Fibroblast of lung (primary cell): ENCODE data around the gene NANS. TPM values are rescaled to one million over a fixed set of nuclear protein-coding genes. Genes with fewer than 3 reads are reported as not detected.
A peak's percentile ranks its signal among the peaks of the same experiment; 100 is the strongest.
"Not testable (repeated sequence)": the region's sequence is repeated elsewhere in the genome, so short reads cannot be mapped to it uniquely, and the experiment has no call there.

Experiments used
- DNase-seq, 2 donors: peaks; one replicate each; pipeline versions ENCODE4 v3.0.0 to v3.0.0-alpha.2; 2010; ENCODE audit warnings: low read depth in 2 of 2
- H2AFZ ChIP-seq: 2 replicates; pipeline ENCODE4 v1.5.1; 2012; ENCODE audit warnings: low read length, control low read depth, inconsistent platforms
- H3K27ac ChIP-seq: 2 replicates; pipeline ENCODE4 v1.5.1; 2011; ENCODE audit warnings: low read length, control low read depth; ENCODE audit not compliant: insufficient read depth
- H3K27me3 ChIP-seq: 2 replicates; pipeline ENCODE4 v1.5.1; 2011; ENCODE audit warnings: mild to moderate bottlenecking, low read length; ENCODE audit not compliant: control insufficient read depth, insufficient read depth
- H3K36me3 ChIP-seq: 2 replicates; pipeline ENCODE4 v1.5.1; 2011; ENCODE audit warnings: low read length; ENCODE audit not compliant: control insufficient read depth, insufficient read depth
- H3K4me1 ChIP-seq: 2 replicates; pipeline ENCODE4 v1.5.1; 2011; ENCODE audit warnings: low read length; ENCODE audit not compliant: control insufficient read depth, insufficient read depth; ENCODE audit errors: extremely low read depth
- H3K4me2 ChIP-seq: 2 replicates; pipeline ENCODE4 v1.5.1; 2011; ENCODE audit warnings: low read length, control low read depth; ENCODE audit not compliant: insufficient read depth; ENCODE audit errors: extremely low read depth
- H3K4me3 ChIP-seq, 4 experiments: fragments of 200-600 bp in 1 of 4; sonication (generic) in 1 of 4; replicated peaks in 1 of 4; 2 replicates each; pipeline ENCODE4 v1.5.1; 2011 to 2016; ENCODE audit warnings: low read length in 4 of 4, low read depth in 3 of 4, mild to moderate bottlenecking in 3 of 4, control low read depth in 2 of 4, inconsistent platforms in 1 of 4, mixed read lengths in 1 of 4; ENCODE audit not compliant: insufficient read depth in 1 of 4; ENCODE audit errors: control extremely low read depth in 1 of 4
- H3K79me2 ChIP-seq: 2 replicates; pipeline ENCODE4 v1.5.1; 2012; ENCODE audit warnings: mild to moderate bottlenecking, low read length, inconsistent platforms; ENCODE audit not compliant: control insufficient read depth, insufficient read depth
- H3K9ac ChIP-seq: 2 replicates; pipeline ENCODE4 v1.5.1; 2011; ENCODE audit warnings: mild to moderate bottlenecking, low read length, control low read depth; ENCODE audit not compliant: insufficient read depth
- H3K9me3 ChIP-seq: 2 replicates; pipeline ENCODE4 v1.5.1; 2012; ENCODE audit warnings: low read depth, low read length; ENCODE audit not compliant: control insufficient read depth, insufficient read depth
- H4K20me1 ChIP-seq: 2 replicates; pipeline ENCODE4 v1.5.1; 2011; ENCODE audit warnings: low read length; ENCODE audit not compliant: control insufficient read depth, insufficient read depth; ENCODE audit errors: extremely low read depth
- EZH2 ChIP-seq: IDR thresholded peaks from 2 replicates; pipeline ENCODE4 v1.5.1; 2012; ENCODE audit warnings: low read length, control low read depth, mild to moderate bottlenecking; ENCODE audit errors: missing control alignments
- polyA plus RNA-seq, 2 donors: library from polyadenylated mRNA; depleted of rRNA in 1 of 2; stranded (reverse) in 1 of 2; unstranded in 1 of 2; fragments of >200 nt; gene quantifications; 2 replicates each; pipeline ENCODE4 v1.2.1, GENCODE V29; 2011 to 2012; ENCODE audit warnings: missing spikeins in 1 of 2
- total RNA-seq: library from RNA; depleted of rRNA; stranded (reverse); fragments of >200 nt; gene quantifications from 2 replicates; pipeline ENCODE4 v1.2.1, GENCODE V29; 2014
- TF ChIP-seq, protein P1 (sequence below), 2 donors: IDR thresholded peaks in 1 of 2; conservative IDR thresholded peaks in 1 of 2; 1 replicate in 1 of 2; 2 replicates in 1 of 2; pipeline ENCODE4 v1.5.1; 2011 to 2012; ENCODE audit warnings: low read length in 2 of 2, control low read depth in 1 of 2, inconsistent platforms in 1 of 2, low read depth in 1 of 2, mild to moderate bottlenecking in 1 of 2

Gene NANS
- total and polyA plus RNA-seq, 2 donors (not counting 1 experiment from before 2014, with no cell fraction given): 83.9 to 105 TPM

- Histone ChIP-seq H3K9ac (no peak overlapping the region), H4K20me1 (no peaks in the 10 kb centered on the region), H3K27ac (no peak overlapping the region), H3K4me3 (no peak overlapping the region), H3K79me2 (no peaks in the 10 kb centered on the region), H3K36me3 (no peaks in the 10 kb centered on the region), H3K27me3 (no peaks in the 10 kb centered on the region), H2AFZ (no peak overlapping the region), H3K4me1 (no peaks in the 10 kb centered on the region), H3K9me3 (no peaks in the 10 kb centered on the region), H3K4me2 (no peak overlapping the region)
- no peak for TF ChIP-seq EZH2
- TF ChIP-seq, protein P1, sequence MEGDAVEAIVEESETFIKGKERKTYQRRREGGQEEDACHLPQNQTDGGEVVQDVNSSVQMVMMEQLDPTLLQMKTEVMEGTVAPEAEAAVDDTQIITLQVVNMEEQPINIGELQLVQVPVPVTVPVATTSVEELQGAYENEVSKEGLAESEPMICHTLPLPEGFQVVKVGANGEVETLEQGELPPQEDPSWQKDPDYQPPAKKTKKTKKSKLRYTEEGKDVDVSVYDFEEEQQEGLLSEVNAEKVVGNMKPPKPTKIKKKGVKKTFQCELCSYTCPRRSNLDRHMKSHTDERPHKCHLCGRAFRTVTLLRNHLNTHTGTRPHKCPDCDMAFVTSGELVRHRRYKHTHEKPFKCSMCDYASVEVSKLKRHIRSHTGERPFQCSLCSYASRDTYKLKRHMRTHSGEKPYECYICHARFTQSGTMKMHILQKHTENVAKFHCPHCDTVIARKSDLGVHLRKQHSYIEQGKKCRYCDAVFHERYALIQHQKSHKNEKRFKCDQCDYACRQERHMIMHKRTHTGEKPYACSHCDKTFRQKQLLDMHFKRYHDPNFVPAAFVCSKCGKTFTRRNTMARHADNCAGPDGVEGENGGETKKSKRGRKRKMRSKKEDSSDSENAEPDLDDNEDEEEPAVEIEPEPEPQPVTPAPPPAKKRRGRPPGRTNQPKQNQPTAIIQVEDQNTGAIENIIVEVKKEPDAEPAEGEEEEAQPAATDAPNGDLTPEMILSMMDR (conservative IDR thresholded peaks at IDR 0.05 in 1 of 2, IDR thresholded peaks at IDR 0.05 in 1 of 2; ENCODE audit: low read depth in 1 of 2, low read length in 2 of 2): no peak
- DNase-seq: no peak
Measured at GRCh38 chr9:98109052-98109451, 52.5 kb downstream of the NANS start.

- DNase-seq, H3K36me3 ChIP-seq, H3K4me1 ChIP-seq, H3K4me3 ChIP-seq, H3K79me2 ChIP-seq, H3K4me2 ChIP-seq, H3K9ac ChIP-seq, H2AFZ ChIP-seq, H3K27me3 ChIP-seq, H3K9me3 ChIP-seq, H4K20me1 ChIP-seq, H3K27ac ChIP-seq: not testable (repeated sequence)
Measured at GRCh38 chr9:98117097-98117496, 60.6 kb downstream of the NANS start.

GRCh38 chr9:98117984-98118639, 61.6 kb downstream of the NANS start:
- peak overlapping the region; percentile 68 to 77 (median 74) for H3K4me3 ChIP-seq
- H3K36me3 ChIP-seq: no peaks in the 10 kb centered on the region
- H3K79me2 ChIP-seq: no peaks in the 10 kb centered on the region
- peak overlapping the region; percentile 73 for H3K4me2 ChIP-seq
- no peak overlapping the region for H3K27ac ChIP-seq
- H3K9ac ChIP-seq: no peak overlapping the region
- TF ChIP-seq EZH2: no peak
- TF ChIP-seq, protein P1 (conservative IDR thresholded peaks at IDR 0.05 in 1 of 2, IDR thresholded peaks at IDR 0.05 in 1 of 2; ENCODE audit: low read depth in 1 of 2, low read length in 2 of 2): peak in 1 of 2 donors; percentile 33
- peak; percentile 5 to 30 for DNase-seq
- peak overlapping the region; percentile 97 for H2AFZ ChIP-seq
- H3K4me1 ChIP-seq: peaks cover 2% of the 10 kb centered on the region
- H3K27me3 ChIP-seq: no peaks in the 10 kb centered on the region
- H4K20me1 ChIP-seq: no peaks in the 10 kb centered on the region
- H3K9me3 ChIP-seq: no peaks in the 10 kb centered on the region
